ENCODE results near the gene TSR3.

TSR3 gene

DNA sequence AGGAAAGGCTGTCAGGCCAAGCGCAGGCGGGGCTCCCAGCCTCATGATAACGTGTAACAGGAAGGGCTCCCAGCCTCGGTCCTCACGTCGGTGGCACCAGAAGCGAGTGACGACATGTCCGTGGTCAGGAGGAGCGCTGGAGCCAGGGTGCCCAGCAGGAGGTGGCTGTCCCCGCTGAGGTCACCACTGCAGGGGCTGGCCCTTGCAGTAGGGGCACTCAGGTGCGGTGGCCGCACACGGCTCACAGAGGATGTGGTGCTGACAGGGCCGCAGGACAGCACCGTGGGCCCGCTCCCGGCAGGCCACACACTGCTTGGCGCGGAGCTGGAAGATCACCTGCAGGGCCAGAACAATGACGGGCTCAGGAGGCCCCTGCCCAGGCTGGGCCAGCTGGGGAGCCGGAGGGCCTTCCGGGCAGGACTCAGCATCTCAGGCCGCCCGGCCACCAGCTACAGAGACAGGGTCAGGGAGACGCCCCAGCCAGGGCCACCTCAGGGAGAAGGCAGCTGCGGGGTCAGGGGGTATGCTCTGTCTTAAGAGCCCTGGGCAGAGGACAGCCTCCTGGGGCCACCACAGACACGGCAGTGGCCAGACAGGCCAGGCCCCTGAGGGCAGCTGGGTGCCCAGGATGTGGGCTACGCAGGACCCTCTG is 14.5 kb upstream of the TSR3 start:
- H3K4me1 ChIP-seq (ENCODE audit: low read length), result no peaks in the 10 kb centered on the region
- H3K79me2 ChIP-seq (ENCODE audit: low read length), result peaks cover 43% of the 10 kb centered on the region
- no peaks in the 10 kb centered on the region for H3K9me3 ChIP-seq (replicated peaks; ENCODE audit: insufficient read depth, low read length)
- H3K4me3 ChIP-seq (ENCODE audit: low read length), result no peak overlapping the region
- no peak for DNase-seq
- H3K36me3 ChIP-seq (replicated peaks; ENCODE audit: insufficient read depth, low read length), result peaks cover 19% of the 10 kb centered on the region; the same call in 1 of the 2 replicates
- no peak for TF ChIP-seq EZH2phosphoT487 (IDR thresholded peaks at IDR 0.05; ENCODE audit: low read length)
- TF ChIP-seq, protein P1, sequence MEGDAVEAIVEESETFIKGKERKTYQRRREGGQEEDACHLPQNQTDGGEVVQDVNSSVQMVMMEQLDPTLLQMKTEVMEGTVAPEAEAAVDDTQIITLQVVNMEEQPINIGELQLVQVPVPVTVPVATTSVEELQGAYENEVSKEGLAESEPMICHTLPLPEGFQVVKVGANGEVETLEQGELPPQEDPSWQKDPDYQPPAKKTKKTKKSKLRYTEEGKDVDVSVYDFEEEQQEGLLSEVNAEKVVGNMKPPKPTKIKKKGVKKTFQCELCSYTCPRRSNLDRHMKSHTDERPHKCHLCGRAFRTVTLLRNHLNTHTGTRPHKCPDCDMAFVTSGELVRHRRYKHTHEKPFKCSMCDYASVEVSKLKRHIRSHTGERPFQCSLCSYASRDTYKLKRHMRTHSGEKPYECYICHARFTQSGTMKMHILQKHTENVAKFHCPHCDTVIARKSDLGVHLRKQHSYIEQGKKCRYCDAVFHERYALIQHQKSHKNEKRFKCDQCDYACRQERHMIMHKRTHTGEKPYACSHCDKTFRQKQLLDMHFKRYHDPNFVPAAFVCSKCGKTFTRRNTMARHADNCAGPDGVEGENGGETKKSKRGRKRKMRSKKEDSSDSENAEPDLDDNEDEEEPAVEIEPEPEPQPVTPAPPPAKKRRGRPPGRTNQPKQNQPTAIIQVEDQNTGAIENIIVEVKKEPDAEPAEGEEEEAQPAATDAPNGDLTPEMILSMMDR (IDR thresholded peaks at IDR 0.05; ENCODE audit: low read length), result no peak
- TF ChIP-seq EZH2 (optimal IDR thresholded peaks at IDR 0.05; ENCODE audit: low read depth, low read length), result no peak
- no peaks in the 10 kb centered on the region for H3K9me2 ChIP-seq (replicated peaks; ENCODE audit: insufficient read depth, low read length)
- no peak overlapping the region for H3K4me2 ChIP-seq (ENCODE audit: low read depth, low read length)
- no peak overlapping the region for H3K9ac ChIP-seq (ENCODE audit: low read length)
- no peak overlapping the region for H3K27ac ChIP-seq (ENCODE audit: low read length)
- H2AFZ ChIP-seq (ENCODE audit: low read length), result no peak overlapping the region
- H3F3A ChIP-seq (ENCODE audit: insufficient read depth, low read length), result peaks cover 4% of the 10 kb centered on the region; the same call in 1 of the 2 replicates
- H4K20me1 ChIP-seq (ENCODE audit: insufficient read depth, low read length), result 0 out of 2 replicates have a peak, but pooled peaks cover 6% of the 10 kb centered on the region
- H3K27me3 ChIP-seq (replicated peaks; ENCODE audit: insufficient read depth, low read length), result no peaks in the 10 kb centered on the region

DNA sequence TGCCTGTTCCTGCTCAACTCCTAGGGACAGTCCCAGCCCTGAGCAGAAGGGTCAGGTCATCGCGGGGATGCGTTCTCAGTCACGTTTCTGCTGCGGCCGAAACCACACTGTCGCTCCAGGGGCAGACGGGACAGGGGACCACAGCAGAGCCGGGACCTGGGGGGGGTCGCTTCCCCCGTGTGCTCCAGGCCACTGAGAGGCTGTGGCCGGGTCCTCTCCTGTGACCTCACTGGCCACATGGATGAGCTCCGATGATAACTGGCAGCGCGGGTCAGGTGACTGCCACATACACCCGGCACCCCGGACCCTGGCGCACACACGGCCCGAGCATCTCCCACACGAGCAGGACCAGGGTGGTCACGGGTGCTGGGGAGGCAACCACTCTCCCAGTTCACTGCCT is 12.8 kb upstream of the TSR3 start:
- Histone ChIP-seq H3K36me3 (replicated peaks; ENCODE audit: insufficient read depth, low read length) (peaks cover 19% of the 10 kb centered on the region), H3F3A (ENCODE audit: insufficient read depth, low read length) (peaks cover 7% of the 10 kb centered on the region; the same call in 1 of the 2 replicates), H3K79me2 (ENCODE audit: low read length) (peaks cover 59% of the 10 kb centered on the region), H3K4me1 (ENCODE audit: low read length) (no peaks in the 10 kb centered on the region), H3K9me2 (replicated peaks; ENCODE audit: insufficient read depth, low read length) (no peaks in the 10 kb centered on the region), H3K9me3 (replicated peaks; ENCODE audit: insufficient read depth, low read length) (no peaks in the 10 kb centered on the region), H4K20me1 (ENCODE audit: insufficient read depth, low read length) (0 out of 2 replicates have a peak, but pooled peaks cover 6% of the 10 kb centered on the region), H3K4me2 (ENCODE audit: low read depth, low read length) (no peak overlapping the region), H3K27ac (ENCODE audit: low read length) (no peak overlapping the region), H3K27me3 (replicated peaks; ENCODE audit: insufficient read depth, low read length) (no peaks in the 10 kb centered on the region), H3K9ac (ENCODE audit: low read length) (no peak overlapping the region), H2AFZ (ENCODE audit: low read length) (no peak overlapping the region), H3K4me3 (ENCODE audit: low read length) (no peak overlapping the region)
- TF ChIP-seq EZH2phosphoT487 (IDR thresholded peaks at IDR 0.05; ENCODE audit: low read length), result no peak
- TF ChIP-seq, protein P1 (IDR thresholded peaks at IDR 0.05; ENCODE audit: low read length), result no peak
- no peak for TF ChIP-seq EZH2 (optimal IDR thresholded peaks at IDR 0.05; ENCODE audit: low read depth, low read length)
- no peak for DNase-seq

DNA sequence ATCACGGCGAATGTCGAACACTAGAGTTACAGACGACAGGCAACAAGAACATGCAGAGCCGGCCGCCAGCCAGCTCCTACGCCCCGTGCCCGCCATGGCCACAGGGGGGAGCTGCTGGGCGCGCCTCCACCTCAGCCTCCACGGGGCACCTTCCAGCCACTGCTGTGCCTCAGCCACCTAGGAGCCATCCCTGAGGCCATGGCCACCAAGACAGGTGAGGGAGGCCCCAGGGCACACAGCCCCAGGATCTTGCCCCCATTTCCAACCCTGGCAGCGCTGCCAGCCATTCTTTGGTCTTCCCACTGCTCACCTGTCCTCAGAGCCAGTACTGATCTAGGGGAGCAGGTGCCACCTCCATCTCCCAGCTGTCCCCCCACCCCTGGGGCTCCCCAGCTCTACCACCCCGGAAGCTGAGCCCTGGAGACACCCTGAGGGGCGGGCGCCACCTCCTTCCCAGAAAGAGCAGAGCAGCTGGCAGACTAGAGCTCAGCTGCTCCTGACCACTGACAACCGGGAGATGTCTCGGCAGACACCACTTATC is 11.9 kb upstream of the TSR3 start:
- TF ChIP-seq, protein P1 (IDR thresholded peaks at IDR 0.05; ENCODE audit: low read length), result peak; percentile 56
- no peak for TF ChIP-seq EZH2phosphoT487 (IDR thresholded peaks at IDR 0.05; ENCODE audit: low read length)
- TF ChIP-seq EZH2 (optimal IDR thresholded peaks at IDR 0.05; ENCODE audit: low read depth, low read length), result no peak
- Histone ChIP-seq H3K9me3 (replicated peaks; ENCODE audit: insufficient read depth, low read length) (no peaks in the 10 kb centered on the region), H3K9ac (ENCODE audit: low read length) (no peak overlapping the region), H3K36me3 (replicated peaks; ENCODE audit: insufficient read depth, low read length) (peaks cover 19% of the 10 kb centered on the region), H3F3A (ENCODE audit: insufficient read depth, low read length) (peaks cover 7% of the 10 kb centered on the region; the same call in 1 of the 2 replicates), H3K79me2 (ENCODE audit: low read length) (peaks cover 69% of the 10 kb centered on the region), H4K20me1 (ENCODE audit: insufficient read depth, low read length) (0 out of 2 replicates have a peak, but pooled peaks cover 6% of the 10 kb centered on the region), H3K4me3 (ENCODE audit: low read length) (no peak overlapping the region), H3K9me2 (replicated peaks; ENCODE audit: insufficient read depth, low read length) (no peaks in the 10 kb centered on the region), H2AFZ (ENCODE audit: low read length) (no peak overlapping the region), H3K27me3 (replicated peaks; ENCODE audit: insufficient read depth, low read length) (no peaks in the 10 kb centered on the region), H3K4me1 (ENCODE audit: low read length) (no peaks in the 10 kb centered on the region), H3K27ac (ENCODE audit: low read length) (no peak overlapping the region), H3K4me2 (ENCODE audit: low read depth, low read length) (no peak overlapping the region)
- DNase-seq, result peak; percentile 43
